ENCODE measurements around the gene DLGAP1. TPM values are rescaled to one million over a fixed set of nuclear protein-coding genes. Genes with fewer than 3 reads are reported as not detected.

The DLGAP1 gene
- total RNA-seq, 1 experiment from 2014 or later, result 0.39 TPM

DNA sequence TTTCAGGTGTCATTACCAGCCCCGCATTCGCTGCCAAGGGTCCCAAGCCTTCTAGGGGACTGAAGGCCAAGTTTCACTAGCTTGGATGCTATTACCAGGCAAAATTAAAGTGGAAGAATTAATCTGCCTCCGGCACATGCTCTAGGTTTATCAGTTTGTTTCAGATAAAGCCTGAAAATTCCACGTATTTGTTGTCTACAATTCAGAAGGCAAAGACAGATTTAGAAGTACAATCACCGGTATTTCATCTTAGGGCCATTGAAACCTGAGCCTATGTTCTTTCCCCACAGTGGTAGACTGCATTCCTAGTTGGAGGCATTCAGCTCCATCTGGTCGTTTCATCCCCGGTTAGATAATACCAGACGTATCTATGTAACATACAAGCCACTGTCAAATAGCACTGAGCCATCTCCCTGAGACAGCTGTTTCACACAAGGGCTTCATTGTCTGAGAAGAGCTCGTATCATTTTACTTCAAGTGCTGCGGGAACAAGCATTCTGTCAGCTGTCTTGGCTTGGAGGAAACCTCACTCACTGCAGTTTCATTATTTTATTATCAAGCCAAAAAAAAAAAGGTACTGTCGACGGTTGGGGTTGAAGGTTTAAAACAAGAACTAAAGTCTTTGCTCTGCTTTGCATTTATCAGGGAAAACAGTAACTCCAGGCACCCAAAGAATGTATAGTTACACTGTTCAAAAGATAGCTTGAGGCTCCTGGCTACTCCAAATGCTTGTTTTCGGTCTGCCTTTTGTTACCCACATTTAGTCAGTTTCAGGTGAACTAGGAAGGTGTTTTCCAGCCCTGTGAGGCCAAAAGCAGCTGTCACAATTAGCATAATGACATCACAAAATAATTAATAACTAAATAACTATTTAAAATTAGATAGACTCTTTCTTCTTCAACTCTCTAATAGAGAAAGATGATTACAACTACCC, 928.4 kb downstream of the DLGAP1 start:
- Histone ChIP-seq H3K4me3 (replicated peaks in 1 of 2; ENCODE audit: low read depth in 1 of 2, low read length in 2 of 2) (no peak overlapping the region), H3K4me1 (ENCODE audit: control insufficient read depth in 1 of 2, insufficient read depth in 2 of 2, low read length in 2 of 2) (no peaks in the 10 kb centered on the region), H3K36me3 (ENCODE audit: control insufficient read depth in 1 of 2, insufficient read depth in 2 of 2, low read length in 2 of 2) (no peaks in the 10 kb centered on the region), H3K4me2 (ENCODE audit: low read length) (no peak overlapping the region), H3K79me2 (ENCODE audit: insufficient read depth, low read length) (no peaks in the 10 kb centered on the region), H3K27me3 (ENCODE audit: insufficient read depth, low read length) (no peaks in the 10 kb centered on the region), H2AFZ (ENCODE audit: low read depth, low read length, poor library complexity, severe bottlenecking) (no peak overlapping the region), H3K9me3 (ENCODE audit: control insufficient read depth in 1 of 2, insufficient read depth in 1 of 2, low read depth in 1 of 2, low read length in 2 of 2) (no peaks in the 10 kb centered on the region), H3K9me2 (ENCODE audit: insufficient read depth) (no peaks in the 10 kb centered on the region), H3K27ac (ENCODE audit: low read depth, low read length) (no peak overlapping the region), H4K20me1 (ENCODE audit: insufficient read depth) (no peaks in the 10 kb centered on the region), H3K9ac (ENCODE audit: low read length) (no peak overlapping the region)
- POLR2A ChIA-PET, result no interaction called here
- CTCF ChIA-PET, result no interaction called here
- intact Hi-C loops (cut with micrococcal nuclease), result loop anchor here (5.0 kb wide), 1 partner anchor 36 kb away; no protein-coding TSS in a partner anchor
- DNase-seq (ENCODE audit: low read depth, low spot score), result no peak
- ATAC-seq, result no peak
- no TSS peak for BruUV-seq (replicated peaks)
- RAD21 ChIA-PET (ENCODE audit: low non-redundant PET in 1 of 2, low total read pairs in 2 of 2, uncharacterized antibody in 2 of 2, unreplicated experiment in 2 of 2), result no interaction called here
- TF ChIP-seq, protein P1, sequence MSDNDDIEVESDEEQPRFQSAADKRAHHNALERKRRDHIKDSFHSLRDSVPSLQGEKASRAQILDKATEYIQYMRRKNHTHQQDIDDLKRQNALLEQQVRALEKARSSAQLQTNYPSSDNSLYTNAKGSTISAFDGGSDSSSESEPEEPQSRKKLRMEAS (IDR thresholded peaks at IDR 0.05), result no peak
- TF ChIP-seq POLR2AphosphoS5 (IDR thresholded peaks at IDR 0.05; ENCODE audit: low read depth, low read length) (no peak), FOSL1 (IDR thresholded peaks at IDR 0.05; ENCODE audit: low read depth) (no peak), YY1 (IDR thresholded peaks at IDR 0.05; ENCODE audit: extremely low read depth, insufficient replicate concordance, low read depth, low read length) (no peak), EGR1 (IDR thresholded peaks at IDR 0.05; ENCODE audit: low read depth) (no peak), RAD21 (IDR thresholded peaks at IDR 0.05; ENCODE audit: low read depth) (no peak), EZH2 (IDR thresholded peaks at IDR 0.05) (no peak), JUND (IDR thresholded peaks at IDR 0.05) (no peak), EZH2phosphoT487 (IDR thresholded peaks at IDR 0.05; ENCODE audit: borderline replicate concordance) (no peak), ZNF274 (IDR thresholded peaks at IDR 0.05; ENCODE audit: low read depth, low read length) (no peak), SIN3A (IDR thresholded peaks at IDR 0.05; ENCODE audit: low read depth) (no peak), SP1 (IDR thresholded peaks at IDR 0.05; ENCODE audit: low read depth) (no peak), POLR2A (IDR thresholded peaks at IDR 0.05; ENCODE audit: borderline replicate concordance, extremely low read depth, insufficient read depth, insufficient read length) (no peak), TCF7L2 (IDR thresholded peaks at IDR 0.05; ENCODE audit: borderline replicate concordance, extremely low read depth, insufficient read depth, insufficient read length) (no peak), CBX3 (IDR thresholded peaks at IDR 0.05; ENCODE audit: low read depth) (no peak)
- TF ChIP-seq, protein P2, sequence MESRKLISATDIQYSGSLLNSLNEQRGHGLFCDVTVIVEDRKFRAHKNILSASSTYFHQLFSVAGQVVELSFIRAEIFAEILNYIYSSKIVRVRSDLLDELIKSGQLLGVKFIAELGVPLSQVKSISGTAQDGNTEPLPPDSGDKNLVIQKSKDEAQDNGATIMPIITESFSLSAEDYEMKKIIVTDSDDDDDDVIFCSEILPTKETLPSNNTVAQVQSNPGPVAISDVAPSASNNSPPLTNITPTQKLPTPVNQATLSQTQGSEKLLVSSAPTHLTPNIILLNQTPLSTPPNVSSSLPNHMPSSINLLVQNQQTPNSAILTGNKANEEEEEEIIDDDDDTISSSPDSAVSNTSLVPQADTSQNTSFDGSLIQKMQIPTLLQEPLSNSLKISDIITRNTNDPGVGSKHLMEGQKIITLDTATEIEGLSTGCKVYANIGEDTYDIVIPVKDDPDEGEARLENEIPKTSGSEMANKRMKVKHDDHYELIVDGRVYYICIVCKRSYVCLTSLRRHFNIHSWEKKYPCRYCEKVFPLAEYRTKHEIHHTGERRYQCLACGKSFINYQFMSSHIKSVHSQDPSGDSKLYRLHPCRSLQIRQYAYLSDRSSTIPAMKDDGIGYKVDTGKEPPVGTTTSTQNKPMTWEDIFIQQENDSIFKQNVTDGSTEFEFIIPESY (IDR thresholded peaks at IDR 0.05; ENCODE audit: extremely low read depth, insufficient replicate concordance, low read length), result no peak
- TF ChIP-seq, protein P3, sequence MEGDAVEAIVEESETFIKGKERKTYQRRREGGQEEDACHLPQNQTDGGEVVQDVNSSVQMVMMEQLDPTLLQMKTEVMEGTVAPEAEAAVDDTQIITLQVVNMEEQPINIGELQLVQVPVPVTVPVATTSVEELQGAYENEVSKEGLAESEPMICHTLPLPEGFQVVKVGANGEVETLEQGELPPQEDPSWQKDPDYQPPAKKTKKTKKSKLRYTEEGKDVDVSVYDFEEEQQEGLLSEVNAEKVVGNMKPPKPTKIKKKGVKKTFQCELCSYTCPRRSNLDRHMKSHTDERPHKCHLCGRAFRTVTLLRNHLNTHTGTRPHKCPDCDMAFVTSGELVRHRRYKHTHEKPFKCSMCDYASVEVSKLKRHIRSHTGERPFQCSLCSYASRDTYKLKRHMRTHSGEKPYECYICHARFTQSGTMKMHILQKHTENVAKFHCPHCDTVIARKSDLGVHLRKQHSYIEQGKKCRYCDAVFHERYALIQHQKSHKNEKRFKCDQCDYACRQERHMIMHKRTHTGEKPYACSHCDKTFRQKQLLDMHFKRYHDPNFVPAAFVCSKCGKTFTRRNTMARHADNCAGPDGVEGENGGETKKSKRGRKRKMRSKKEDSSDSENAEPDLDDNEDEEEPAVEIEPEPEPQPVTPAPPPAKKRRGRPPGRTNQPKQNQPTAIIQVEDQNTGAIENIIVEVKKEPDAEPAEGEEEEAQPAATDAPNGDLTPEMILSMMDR (IDR thresholded peaks at IDR 0.05 in 2 of 3, conservative IDR thresholded peaks at IDR 0.05 in 1 of 3; ENCODE audit: borderline replicate concordance in 1 of 3, insufficient read depth in 1 of 3, low read depth in 2 of 3, low read length in 2 of 3), result no peak
- TF ChIP-seq, protein P4, sequence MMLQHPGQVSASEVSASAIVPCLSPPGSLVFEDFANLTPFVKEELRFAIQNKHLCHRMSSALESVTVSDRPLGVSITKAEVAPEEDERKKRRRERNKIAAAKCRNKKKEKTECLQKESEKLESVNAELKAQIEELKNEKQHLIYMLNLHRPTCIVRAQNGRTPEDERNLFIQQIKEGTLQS (IDR thresholded peaks at IDR 0.05), result no peak
- TF ChIP-seq, protein P5, sequence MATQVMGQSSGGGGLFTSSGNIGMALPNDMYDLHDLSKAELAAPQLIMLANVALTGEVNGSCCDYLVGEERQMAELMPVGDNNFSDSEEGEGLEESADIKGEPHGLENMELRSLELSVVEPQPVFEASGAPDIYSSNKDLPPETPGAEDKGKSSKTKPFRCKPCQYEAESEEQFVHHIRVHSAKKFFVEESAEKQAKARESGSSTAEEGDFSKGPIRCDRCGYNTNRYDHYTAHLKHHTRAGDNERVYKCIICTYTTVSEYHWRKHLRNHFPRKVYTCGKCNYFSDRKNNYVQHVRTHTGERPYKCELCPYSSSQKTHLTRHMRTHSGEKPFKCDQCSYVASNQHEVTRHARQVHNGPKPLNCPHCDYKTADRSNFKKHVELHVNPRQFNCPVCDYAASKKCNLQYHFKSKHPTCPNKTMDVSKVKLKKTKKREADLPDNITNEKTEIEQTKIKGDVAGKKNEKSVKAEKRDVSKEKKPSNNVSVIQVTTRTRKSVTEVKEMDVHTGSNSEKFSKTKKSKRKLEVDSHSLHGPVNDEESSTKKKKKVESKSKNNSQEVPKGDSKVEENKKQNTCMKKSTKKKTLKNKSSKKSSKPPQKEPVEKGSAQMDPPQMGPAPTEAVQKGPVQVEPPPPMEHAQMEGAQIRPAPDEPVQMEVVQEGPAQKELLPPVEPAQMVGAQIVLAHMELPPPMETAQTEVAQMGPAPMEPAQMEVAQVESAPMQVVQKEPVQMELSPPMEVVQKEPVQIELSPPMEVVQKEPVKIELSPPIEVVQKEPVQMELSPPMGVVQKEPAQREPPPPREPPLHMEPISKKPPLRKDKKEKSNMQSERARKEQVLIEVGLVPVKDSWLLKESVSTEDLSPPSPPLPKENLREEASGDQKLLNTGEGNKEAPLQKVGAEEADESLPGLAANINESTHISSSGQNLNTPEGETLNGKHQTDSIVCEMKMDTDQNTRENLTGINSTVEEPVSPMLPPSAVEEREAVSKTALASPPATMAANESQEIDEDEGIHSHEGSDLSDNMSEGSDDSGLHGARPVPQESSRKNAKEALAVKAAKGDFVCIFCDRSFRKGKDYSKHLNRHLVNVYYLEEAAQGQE (IDR thresholded peaks at IDR 0.05; ENCODE audit: low read depth), result no peak

All from HCT116 (cell line).